ENCODE measurements around the gene RYR1. TPM values are rescaled to one million over a fixed set of nuclear protein-coding genes. Genes with fewer than 3 reads are reported as not detected.
"Not testable (repeated sequence)": the region's sequence is repeated elsewhere in the genome, so short reads cannot be mapped to it uniquely, and the experiment has no call there.

Gene RYR1
- total RNA-seq, 1 donor from 2014 or later = 0.03 TPM

GRCh38 chr19:38555200-38555599 lies 121.7 kb downstream of the RYR1 start:
- H3K4me1 Mint-ChIP-seq (ENCODE audit: unreplicated experiment) = no peaks in the 10 kb centered on the region
- no peaks in the 10 kb centered on the region for H3K36me3 Mint-ChIP-seq (ENCODE audit: unreplicated experiment)
- DNase-seq (ENCODE audit: extremely low spot score, unreplicated experiment) = no peak
- no peak overlapping the region for H3K4me3 Mint-ChIP-seq (ENCODE audit: unreplicated experiment)
- TF ChIP-seq CTCF (IDR thresholded peaks at IDR 0.05) = no peak
- H3K27ac Mint-ChIP-seq (ENCODE audit: unreplicated experiment) = no peak overlapping the region
- H3K27me3 Mint-ChIP-seq (ENCODE audit: unreplicated experiment) = peaks cover 27% of the 10 kb centered on the region
- no peaks in the 10 kb centered on the region for H3K9me3 Mint-ChIP-seq (ENCODE audit: unreplicated experiment)

GRCh38 chr19:38556521-38557174 lies 123.2 kb downstream of the RYR1 start:
- H3K27me3 Mint-ChIP-seq (ENCODE audit: unreplicated experiment) = peaks cover 18% of the 10 kb centered on the region
- no peaks in the 10 kb centered on the region for H3K9me3 Mint-ChIP-seq (ENCODE audit: unreplicated experiment)
- no peaks in the 10 kb centered on the region for H3K4me1 Mint-ChIP-seq (ENCODE audit: unreplicated experiment)
- TF ChIP-seq CTCF (IDR thresholded peaks at IDR 0.05) = no peak
- no peak overlapping the region for H3K4me3 Mint-ChIP-seq (ENCODE audit: unreplicated experiment)
- DNase-seq (ENCODE audit: extremely low spot score, unreplicated experiment) = no peak
- no peaks in the 10 kb centered on the region for H3K36me3 Mint-ChIP-seq (ENCODE audit: unreplicated experiment)
- H3K27ac Mint-ChIP-seq (ENCODE audit: unreplicated experiment) = no peak overlapping the region

GRCh38 chr19:38557205-38557799 lies 123.8 kb downstream of the RYR1 start:
- H3K4me3 Mint-ChIP-seq (ENCODE audit: unreplicated experiment) = no peak overlapping the region
- H3K27ac Mint-ChIP-seq (ENCODE audit: unreplicated experiment) = no peak overlapping the region
- peaks cover 16% of the 10 kb centered on the region for H3K27me3 Mint-ChIP-seq (ENCODE audit: unreplicated experiment)
- DNase-seq (ENCODE audit: extremely low spot score, unreplicated experiment) = no peak
- no peaks in the 10 kb centered on the region for H3K4me1 Mint-ChIP-seq (ENCODE audit: unreplicated experiment)
- H3K9me3 Mint-ChIP-seq (ENCODE audit: unreplicated experiment) = no peaks in the 10 kb centered on the region
- H3K36me3 Mint-ChIP-seq (ENCODE audit: unreplicated experiment) = no peaks in the 10 kb centered on the region
- no peak for TF ChIP-seq CTCF (IDR thresholded peaks at IDR 0.05)

- H3K4me3 Mint-ChIP-seq (ENCODE audit: unreplicated experiment); DNase-seq (ENCODE audit: extremely low spot score, unreplicated experiment); H3K36me3 Mint-ChIP-seq (ENCODE audit: unreplicated experiment); H3K9me3 Mint-ChIP-seq (ENCODE audit: unreplicated experiment); H3K4me1 Mint-ChIP-seq (ENCODE audit: unreplicated experiment); H3K27ac Mint-ChIP-seq (ENCODE audit: unreplicated experiment): not testable (repeated sequence)
- H3K27me3 Mint-ChIP-seq (ENCODE audit: unreplicated experiment) = peaks cover 10% of the 10 kb centered on the region
Observed at GRCh38 chr19:38558933-38559332, 125.4 kb downstream of the RYR1 start.

- no peak overlapping the region for H3K4me3 Mint-ChIP-seq (ENCODE audit: unreplicated experiment)
- H3K4me1 Mint-ChIP-seq (ENCODE audit: unreplicated experiment) = no peaks in the 10 kb centered on the region
- no peaks in the 10 kb centered on the region for H3K36me3 Mint-ChIP-seq (ENCODE audit: unreplicated experiment)
- H3K27ac Mint-ChIP-seq (ENCODE audit: unreplicated experiment) = no peak overlapping the region
- DNase-seq (ENCODE audit: extremely low spot score, unreplicated experiment) = no peak
- H3K27me3 Mint-ChIP-seq (ENCODE audit: unreplicated experiment) = peaks cover 8% of the 10 kb centered on the region
- no peaks in the 10 kb centered on the region for H3K9me3 Mint-ChIP-seq (ENCODE audit: unreplicated experiment)
- no peak for TF ChIP-seq CTCF (IDR thresholded peaks at IDR 0.05)
Observed at GRCh38 chr19:38559428-38560401, 126.2 kb downstream of the RYR1 start.
